Peyer's patch (tissue), 4 donors: ENCODE data around the gene CREG1.

Experiments
- CTCF ChIP-seq, 6 experiments: fragments of 450-650 bp in 4 of 6; fragments of 200-600 bp in 2 of 6; sonication (generic) in 1 of 6; IDR thresholded peaks; one replicate each; pipeline ENCODE4 v1.5.1; 2017 to 2019; ENCODE audit warnings: antibody characterized with exemption in 6 of 6, mild to moderate bottlenecking in 3 of 6, moderate library complexity in 1 of 6
- POLR2A ChIP-seq, 2 donors: fragments of 450-650 bp; IDR thresholded peaks; one replicate each; pipeline ENCODE4 v1.5.1; 2017; ENCODE audit warnings: antibody characterized with exemption in 2 of 2, mild to moderate bottlenecking in 2 of 2, moderate library complexity in 2 of 2

- TF ChIP-seq POLR2A (IDR thresholded peaks at IDR 0.05) (no peak), CTCF (IDR thresholded peaks at IDR 0.05) (no peak)
Measured at GRCh38 chr1:167544447-167545093, 9.0 kb downstream of the CREG1 start.
